Measurements from ENCODE around the gene TMED3. TPM values are rescaled to one million over a fixed set of nuclear protein-coding genes. Genes with fewer than 3 reads are reported as not detected.

The TMED3 gene
- total and polyA plus RNA-seq, 2 donors (not counting 1 experiment from before 2014, with no cell fraction given): 20.7 to 32.5 TPM

GRCh38 chr15:79370716-79371115 lies 59.8 kb downstream of the TMED3 start:
- Mint-ChIP-seq H3K4me3 (no peak overlapping the region), H3K27me3 (no peaks in the 10 kb centered on the region), H3K9me3 (ENCODE audit: insufficient read depth) (no peaks in the 10 kb centered on the region), H3K4me1 (no peaks in the 10 kb centered on the region), H3K27ac (no peak overlapping the region)
- Histone ChIP-seq H4K20me1 (ENCODE audit: control insufficient read depth, insufficient read depth, low read length, poor library complexity, severe bottlenecking) (no peaks in the 10 kb centered on the region), H3K79me2 (ENCODE audit: control insufficient read depth, insufficient read depth, low read length) (no peaks in the 10 kb centered on the region), H3K9me3 (ENCODE audit: control extremely low read depth in 1 of 3, control insufficient read depth in 2 of 3, insufficient read depth in 1 of 3, low read length in 2 of 3) (no peaks in the 10 kb centered on the region), H3K27me3 (replicated peaks in 1 of 4; ENCODE audit: control extremely low read depth in 1 of 4, control insufficient read depth in 3 of 4, insufficient read depth in 4 of 4, low read length in 3 of 4) (no peaks in the 10 kb centered on the region), H3K4me2 (replicated peaks; ENCODE audit: low read depth, low read length, poor library complexity, severe bottlenecking) (no peak overlapping the region), H3K36me3 (replicated peaks in 1 of 2; ENCODE audit: control extremely low read depth in 1 of 2, control insufficient read depth in 1 of 2, extremely low read depth in 1 of 2, insufficient read depth in 2 of 2, low read length in 1 of 2) (no peaks in the 10 kb centered on the region), H3K4me1 (ENCODE audit: control insufficient read depth in 2 of 2, insufficient read depth in 2 of 2, low read length in 2 of 2) (no peaks in the 10 kb centered on the region), H3K4me3 (ENCODE audit: control extremely low read depth in 1 of 5, extremely low read depth in 1 of 5, insufficient read depth in 1 of 5, low read depth in 2 of 5, low read length in 4 of 5) (no peak overlapping the region), H2AFZ (ENCODE audit: insufficient read depth, low read depth, low read length, poor library complexity, severe bottlenecking) (no peak overlapping the region), H3K9ac (ENCODE audit: low read length) (no peak overlapping the region), H3K27ac (ENCODE audit: low read length in 2 of 2) (no peak overlapping the region)
- intact Hi-C loops (cut with micrococcal nuclease): no loop called here
- no peak for ATAC-seq (ENCODE audit: low read depth)
- ChIA-PET POLR2A (no interaction called here), CTCF (interaction anchor here (8.0 kb wide), 1 partner anchor 11 kb away, joined by 47 read pairs; no protein-coding TSS in a partner anchor)
- DNase-seq: no peak
- WGBS (ENCODE audit: insufficient coverage): 100% methylated on average over 1 of the region's 1 CpG
- TF ChIP-seq CTCF (IDR thresholded peaks at IDR 0.05): no peak
- no peak for TF ChIP-seq EZH2 (IDR thresholded peaks at IDR 0.05; ENCODE audit: borderline replicate concordance, insufficient read depth, low read depth, low read length, poor library complexity, severe bottlenecking)

GRCh38 chr15:79371591-79371990 lies 60.7 kb downstream of the TMED3 start:
- no peak overlapping the region for H3K4me3 ChIP-seq (ENCODE audit: control extremely low read depth in 1 of 5, extremely low read depth in 1 of 5, insufficient read depth in 1 of 5, low read depth in 2 of 5, low read length in 4 of 5)
- no peaks in the 10 kb centered on the region for H3K9me3 ChIP-seq (ENCODE audit: control extremely low read depth in 1 of 3, control insufficient read depth in 2 of 3, insufficient read depth in 1 of 3, low read length in 2 of 3)
- H3K4me1 ChIP-seq (ENCODE audit: control insufficient read depth in 2 of 2, insufficient read depth in 2 of 2, low read length in 2 of 2): no peaks in the 10 kb centered on the region
- ATAC-seq (ENCODE audit: low read depth): no peak
- intact Hi-C loops (cut with micrococcal nuclease): no loop called here
- Mint-ChIP-seq H3K9me3 (ENCODE audit: insufficient read depth) (no peaks in the 10 kb centered on the region), H3K27me3 (no peaks in the 10 kb centered on the region), H3K27ac (no peak overlapping the region), H3K4me1 (no peaks in the 10 kb centered on the region), H3K4me3 (no peak overlapping the region)
- no peaks in the 10 kb centered on the region for H3K79me2 ChIP-seq (ENCODE audit: control insufficient read depth, insufficient read depth, low read length)
- no peak for TF ChIP-seq CTCF (IDR thresholded peaks at IDR 0.05)
- H3K27me3 ChIP-seq (replicated peaks in 1 of 4; ENCODE audit: control extremely low read depth in 1 of 4, control insufficient read depth in 3 of 4, insufficient read depth in 4 of 4, low read length in 3 of 4): no peaks in the 10 kb centered on the region
- ChIA-PET CTCF (interaction anchor here (8.0 kb wide), 1 partner anchor 10 kb away, joined by 47 read pairs; no protein-coding TSS in a partner anchor), POLR2A (no interaction called here)
- no peak overlapping the region for H3K4me2 ChIP-seq (replicated peaks; ENCODE audit: low read depth, low read length, poor library complexity, severe bottlenecking)
- H3K36me3 ChIP-seq (replicated peaks in 1 of 2; ENCODE audit: control extremely low read depth in 1 of 2, control insufficient read depth in 1 of 2, extremely low read depth in 1 of 2, insufficient read depth in 2 of 2, low read length in 1 of 2): no peaks in the 10 kb centered on the region
- H2AFZ ChIP-seq (ENCODE audit: insufficient read depth, low read depth, low read length, poor library complexity, severe bottlenecking): no peak overlapping the region
- no peak overlapping the region for H3K9ac ChIP-seq (ENCODE audit: low read length)
- no CpG with 5 or more reads among the region's 1 CpG for WGBS (ENCODE audit: insufficient coverage)
- H3K27ac ChIP-seq (ENCODE audit: low read length in 2 of 2): no peak overlapping the region
- no peaks in the 10 kb centered on the region for H4K20me1 ChIP-seq (ENCODE audit: control insufficient read depth, insufficient read depth, low read length, poor library complexity, severe bottlenecking)
- DNase-seq: no peak

Data from B cell (primary cell).